ENCODE results near the gene GNPTAB. TPM values are rescaled to one million over a fixed set of nuclear protein-coding genes. Genes with fewer than 3 reads are reported as not detected.

The GNPTAB gene
- polyA plus RNA-seq (2013, experiment 1 of 2) = 38.0 TPM
- polyA plus RNA-seq (2013, experiment 2 of 2) = 39.2 TPM

GRCh38 chr12:101830367-101831325, at the start of gene GNPTAB:
Gene GNPTAB (minus strand): TSS chr12:101830959. CDS start chr12:101830675, 284 bp downstream.
- under 1% methylated on average over 75 of the region's 96 CpGs for WGBS
- Histone ChIP-seq H3K36me3 (ENCODE audit: control insufficient read depth in 1 of 2, insufficient read depth in 2 of 2, low read depth in 1 of 2, low read length in 2 of 2) (no peaks in the 10 kb centered on the region), H2AK5ac (ENCODE audit: low read length, severe bottlenecking) (no peak within 1 kb of the TSS), H2AFZ (ENCODE audit: low read depth, low read length) (peak within 1 kb of the TSS; percentile 99), H3K4ac (ENCODE audit: low read depth in 1 of 2, low read length in 2 of 2) (peak within 1 kb of the TSS; percentile 57 to 99), H3K4me2 (ENCODE audit: low read length, poor library complexity, severe bottlenecking) (peak within 1 kb of the TSS; percentile 90), H3K27ac (ENCODE audit: low read length, poor library complexity, severe bottlenecking) (no peak within 1 kb of the TSS), H3K4me3 (ENCODE audit: insufficient read depth in 1 of 2, low read depth in 1 of 2, low read length in 2 of 2) (peak within 1 kb of the TSS; percentile 97 to 99), H3K9ac (ENCODE audit: low read length) (peak within 1 kb of the TSS; percentile 93), H3K79me1 (replicated peaks; ENCODE audit: low read length, poor library complexity, severe bottlenecking) (peaks cover 8% of the 10 kb centered on the region), H2BK15ac (ENCODE audit: low read depth, poor library complexity, severe bottlenecking) (peak within 1 kb of the TSS; percentile 92), H3K4me1 (ENCODE audit: control insufficient read depth, insufficient read depth, low read depth, low read length) (no peaks in the 10 kb centered on the region), H2BK12ac (ENCODE audit: low read length in 2 of 2) (peak within 1 kb of the TSS in 1 of 2 experiments; percentile 63), H4K8ac (ENCODE audit: low read length) (peak within 1 kb of the TSS; percentile 70), H3K23ac (ENCODE audit: low read length in 2 of 2) (peak within 1 kb of the TSS in 1 of 2 experiments; percentile 100), H2BK120ac (ENCODE audit: low read depth, low read length) (peak within 1 kb of the TSS; percentile 54), H3K27me3 (ENCODE audit: control insufficient read depth in 1 of 2, insufficient read depth in 1 of 2, low read length in 2 of 2) (no peaks in the 10 kb centered on the region), H3K9me3 (ENCODE audit: control insufficient read depth, low read length) (no peaks in the 10 kb centered on the region), H3K14ac (ENCODE audit: low read length in 2 of 2) (peak within 1 kb of the TSS in 1 of 2 experiments; percentile 100), H4K91ac (ENCODE audit: low read length) (peak within 1 kb of the TSS; percentile 77), H2BK5ac (ENCODE audit: low read depth, low read length, poor library complexity, severe bottlenecking) (no peak within 1 kb of the TSS), H3K18ac (ENCODE audit: low read depth in 1 of 2, low read length in 2 of 2) (peak within 1 kb of the TSS; percentile 93 to 99)
- DNase-seq = peak; percentile 90

GRCh38 chr12:101878243-101878821, 47.6 kb upstream of the GNPTAB start:
- 33% methylated on average over 7 of the region's 7 CpGs for WGBS

GRCh38 chr12:101877806-101878242, 47.1 kb upstream of the GNPTAB start:
- Histone ChIP-seq H3K4me2 (ENCODE audit: low read length, poor library complexity, severe bottlenecking) (peak overlapping the region; percentile 76), H2BK12ac (ENCODE audit: low read length in 2 of 2) (peak overlapping the region; percentile 15 to 69), H2BK5ac (ENCODE audit: low read depth, low read length, poor library complexity, severe bottlenecking) (peak overlapping the region; percentile 1), H3K27me3 (ENCODE audit: control insufficient read depth in 1 of 2, insufficient read depth in 1 of 2, low read length in 2 of 2) (no peaks in the 10 kb centered on the region), H4K91ac (ENCODE audit: low read length) (peak overlapping the region; percentile 96), H2AK5ac (ENCODE audit: low read length, severe bottlenecking) (no peak overlapping the region), H3K4ac (ENCODE audit: low read depth in 1 of 2, low read length in 2 of 2) (peak overlapping the region; percentile 43 to 62), H3K79me1 (replicated peaks; ENCODE audit: low read length, poor library complexity, severe bottlenecking) (peaks cover 5% of the 10 kb centered on the region), H3K18ac (ENCODE audit: low read depth in 1 of 2, low read length in 2 of 2) (peak overlapping the region; percentile 89 to 96), H3K9ac (ENCODE audit: low read length) (peak overlapping the region; percentile 98), H3K23ac (ENCODE audit: low read length in 2 of 2) (peak overlapping the region in 1 of 2 experiments; percentile 0), H3K9me3 (ENCODE audit: control insufficient read depth, low read length) (no peaks in the 10 kb centered on the region), H3K14ac (ENCODE audit: low read length in 2 of 2) (peak overlapping the region in 1 of 2 experiments; percentile 84), H2BK15ac (ENCODE audit: low read depth, poor library complexity, severe bottlenecking) (peak overlapping the region; percentile 87), H3K27ac (ENCODE audit: low read length, poor library complexity, severe bottlenecking) (peak overlapping the region; percentile 49), H4K8ac (ENCODE audit: low read length) (peak overlapping the region; percentile 57), H2AFZ (ENCODE audit: low read depth, low read length) (peak overlapping the region; percentile 3), H3K4me1 (ENCODE audit: control insufficient read depth, insufficient read depth, low read depth, low read length) (peaks cover 11% of the 10 kb centered on the region), H3K4me3 (ENCODE audit: insufficient read depth in 1 of 2, low read depth in 1 of 2, low read length in 2 of 2) (peak overlapping the region; percentile 69 to 90), H2BK120ac (ENCODE audit: low read depth, low read length) (peak overlapping the region; percentile 65), H3K36me3 (ENCODE audit: control insufficient read depth in 1 of 2, insufficient read depth in 2 of 2, low read depth in 1 of 2, low read length in 2 of 2) (peaks cover 0 to 20% of the 10 kb centered on the region in 2 experiments)
- 1% methylated on average over 21 of the region's 24 CpGs for WGBS
- DNase-seq = peak; percentile 57

More at GRCh38 chr12:101878243-101878821, 47.6 kb upstream of the GNPTAB start:
- Histone ChIP-seq H2BK120ac (ENCODE audit: low read depth, low read length) (no peak overlapping the region), H3K9me3 (ENCODE audit: control insufficient read depth, low read length) (no peaks in the 10 kb centered on the region), H3K4me2 (ENCODE audit: low read length, poor library complexity, severe bottlenecking) (peak overlapping the region; percentile 76), H2AK5ac (ENCODE audit: low read length, severe bottlenecking) (no peak overlapping the region), H4K8ac (ENCODE audit: low read length) (peak overlapping the region; percentile 85), H3K27ac (ENCODE audit: low read length, poor library complexity, severe bottlenecking) (peak overlapping the region; percentile 49), H3K4me1 (ENCODE audit: control insufficient read depth, insufficient read depth, low read depth, low read length) (peaks cover 11% of the 10 kb centered on the region), H2BK15ac (ENCODE audit: low read depth, poor library complexity, severe bottlenecking) (no peak overlapping the region), H3K23ac (ENCODE audit: low read length in 2 of 2) (no peak overlapping the region), H3K9ac (ENCODE audit: low read length) (peak overlapping the region; percentile 98), H2BK5ac (ENCODE audit: low read depth, low read length, poor library complexity, severe bottlenecking) (no peak overlapping the region), H3K14ac (ENCODE audit: low read length in 2 of 2) (peak overlapping the region in 1 of 2 experiments; percentile 6), H2BK12ac (ENCODE audit: low read length in 2 of 2) (peak overlapping the region; percentile 37 to 94), H3K27me3 (ENCODE audit: control insufficient read depth in 1 of 2, insufficient read depth in 1 of 2, low read length in 2 of 2) (no peaks in the 10 kb centered on the region), H2AFZ (ENCODE audit: low read depth, low read length) (peak overlapping the region; percentile 1), H3K36me3 (ENCODE audit: control insufficient read depth in 1 of 2, insufficient read depth in 2 of 2, low read depth in 1 of 2, low read length in 2 of 2) (peaks cover 0 to 23% of the 10 kb centered on the region in 2 experiments), H4K91ac (ENCODE audit: low read length) (peak overlapping the region; percentile 62), H3K4ac (ENCODE audit: low read depth in 1 of 2, low read length in 2 of 2) (peak overlapping the region in 1 of 2 experiments; percentile 65), H3K18ac (ENCODE audit: low read depth in 1 of 2, low read length in 2 of 2) (peak overlapping the region; percentile 89 to 96), H3K79me1 (replicated peaks; ENCODE audit: low read length, poor library complexity, severe bottlenecking) (peaks cover 5% of the 10 kb centered on the region), H3K4me3 (ENCODE audit: insufficient read depth in 1 of 2, low read depth in 1 of 2, low read length in 2 of 2) (peak overlapping the region; percentile 69 to 90)
- peak; percentile 47 for DNase-seq
